22Rv1 (cell line): ENCODE data around the gene SLC13A5.
A peak's percentile ranks its signal among the peaks of the same experiment; 100 is the strongest.

ENCODE experiments used
- H3K27ac ChIP-seq: fragments of 450-650 bp; 2 replicates; pipeline ENCODE4 v1.5.1; 2017
- ZFX ChIP-seq: fragments of 450-650 bp; IDR thresholded peaks from 2 replicates; pipeline ENCODE4 v1.6.1; 2017; ENCODE audit warnings: antibody characterized with exemption, borderline replicate concordance
- TF ChIP-seq, protein P1 (sequence below): fragments of 450-650 bp; IDR thresholded peaks from 2 replicates; pipeline ENCODE4 v1.5.1; 2017; ENCODE audit warnings: mild to moderate bottlenecking

Gene SLC13A5

DNA sequence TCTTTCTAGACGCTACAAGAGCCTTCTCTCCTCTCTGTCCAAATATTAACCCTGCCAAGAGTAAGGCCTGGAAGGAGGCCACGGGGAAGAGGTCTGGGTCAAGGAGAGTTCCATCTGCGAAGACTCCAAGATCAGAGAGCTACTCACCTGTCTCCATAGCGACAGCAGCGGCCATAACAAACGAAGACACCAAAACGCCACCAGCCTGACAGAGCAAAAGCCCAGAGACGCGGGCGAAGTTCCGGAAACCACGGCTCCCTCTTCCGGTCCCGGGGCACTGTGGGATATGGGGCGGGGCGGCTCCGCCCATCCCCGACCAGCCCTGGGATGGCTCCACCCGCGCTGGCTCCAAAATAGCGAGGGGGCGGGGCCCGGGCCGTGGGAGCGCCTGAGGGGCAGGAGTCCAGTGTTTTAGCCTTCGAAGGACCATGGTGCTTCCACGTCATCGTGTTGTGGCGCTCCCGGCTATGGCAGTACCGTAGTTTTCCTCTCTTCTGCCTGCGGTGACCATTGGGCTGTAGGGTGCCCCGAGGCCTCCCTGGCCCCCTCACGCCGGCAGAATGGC lies 61.7 kb downstream of the SLC13A5 start, which contains the start of the genes C17orf100 and MED31:
TSS of gene C17orf100 (plus strand) at position 409 of the 565 bp plus-strand sequence. CDS start at position 561, 152 bp downstream.
TSS of gene MED31 (minus strand) at position 252 of the 565 bp plus-strand sequence. CDS start at position 175, 77 bp downstream.
- TF ChIP-seq ZFX: no peak
- TF ChIP-seq, protein P1, sequence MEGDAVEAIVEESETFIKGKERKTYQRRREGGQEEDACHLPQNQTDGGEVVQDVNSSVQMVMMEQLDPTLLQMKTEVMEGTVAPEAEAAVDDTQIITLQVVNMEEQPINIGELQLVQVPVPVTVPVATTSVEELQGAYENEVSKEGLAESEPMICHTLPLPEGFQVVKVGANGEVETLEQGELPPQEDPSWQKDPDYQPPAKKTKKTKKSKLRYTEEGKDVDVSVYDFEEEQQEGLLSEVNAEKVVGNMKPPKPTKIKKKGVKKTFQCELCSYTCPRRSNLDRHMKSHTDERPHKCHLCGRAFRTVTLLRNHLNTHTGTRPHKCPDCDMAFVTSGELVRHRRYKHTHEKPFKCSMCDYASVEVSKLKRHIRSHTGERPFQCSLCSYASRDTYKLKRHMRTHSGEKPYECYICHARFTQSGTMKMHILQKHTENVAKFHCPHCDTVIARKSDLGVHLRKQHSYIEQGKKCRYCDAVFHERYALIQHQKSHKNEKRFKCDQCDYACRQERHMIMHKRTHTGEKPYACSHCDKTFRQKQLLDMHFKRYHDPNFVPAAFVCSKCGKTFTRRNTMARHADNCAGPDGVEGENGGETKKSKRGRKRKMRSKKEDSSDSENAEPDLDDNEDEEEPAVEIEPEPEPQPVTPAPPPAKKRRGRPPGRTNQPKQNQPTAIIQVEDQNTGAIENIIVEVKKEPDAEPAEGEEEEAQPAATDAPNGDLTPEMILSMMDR: no peak
- peak within 1 kb of the TSS; percentile 90 for H3K27ac ChIP-seq

DNA sequence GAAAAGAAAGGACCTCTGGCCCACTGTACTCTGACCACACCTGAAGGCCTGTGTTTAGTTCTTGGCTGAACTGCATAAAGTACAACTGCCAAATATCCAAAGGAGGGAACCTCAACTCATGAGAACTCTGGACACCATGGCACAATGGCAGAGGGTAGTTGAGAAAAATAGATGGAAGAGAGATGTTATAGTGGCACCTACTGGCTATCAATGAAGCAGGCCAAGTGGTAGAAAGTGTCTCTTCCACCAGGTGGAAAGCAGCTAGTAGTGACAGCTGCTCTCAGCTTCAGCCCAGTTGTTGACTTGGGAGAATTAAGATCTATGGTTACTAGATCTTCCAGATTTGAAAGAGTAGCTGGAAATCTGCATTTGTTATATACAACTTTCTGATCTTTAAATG lies 65.0 kb downstream of the SLC13A5 start:
- H3K27ac ChIP-seq: 0 out of 2 replicates have a peak overlapping the region, but pooled peaks have one; percentile 8
- TF ChIP-seq, protein P1: no peak
- no peak for TF ChIP-seq ZFX

DNA sequence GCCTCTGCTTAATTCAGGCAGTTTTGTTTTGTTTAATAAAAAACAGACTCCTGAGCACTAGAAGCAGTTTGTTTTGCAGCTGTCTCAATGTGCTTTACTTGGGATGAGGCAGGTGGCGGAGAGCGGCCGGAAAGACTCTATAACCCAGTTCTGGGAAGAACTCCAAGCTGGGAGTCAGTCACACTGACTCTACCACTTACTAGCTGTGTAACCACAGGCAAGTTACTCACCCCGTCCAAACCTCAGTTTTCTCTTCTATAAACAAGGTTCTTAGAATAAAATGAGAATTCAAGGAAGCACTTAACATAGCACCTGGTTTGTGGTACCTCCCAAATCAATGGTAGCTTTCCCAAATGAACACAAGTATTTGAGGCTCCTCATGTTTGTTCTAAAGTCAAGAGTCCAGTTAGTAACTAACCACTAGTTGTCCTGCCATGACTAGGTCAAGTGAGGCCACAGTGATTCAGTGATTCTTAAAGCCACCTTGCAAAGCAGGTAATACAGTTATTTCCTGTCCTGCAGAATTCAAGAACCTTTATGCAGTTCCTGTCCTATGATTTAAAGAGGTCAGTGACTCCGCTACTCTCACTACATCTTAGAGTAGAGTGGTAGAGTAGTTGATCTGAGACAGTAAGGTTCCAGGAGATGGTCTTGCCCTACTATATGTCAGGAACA lies 69.6 kb downstream of the SLC13A5 start:
- 0 out of 2 replicates have a peak overlapping the region, but pooled peaks have one; percentile 93 for H3K27ac ChIP-seq
- TF ChIP-seq, protein P1: no peak
- TF ChIP-seq ZFX: no peak

DNA sequence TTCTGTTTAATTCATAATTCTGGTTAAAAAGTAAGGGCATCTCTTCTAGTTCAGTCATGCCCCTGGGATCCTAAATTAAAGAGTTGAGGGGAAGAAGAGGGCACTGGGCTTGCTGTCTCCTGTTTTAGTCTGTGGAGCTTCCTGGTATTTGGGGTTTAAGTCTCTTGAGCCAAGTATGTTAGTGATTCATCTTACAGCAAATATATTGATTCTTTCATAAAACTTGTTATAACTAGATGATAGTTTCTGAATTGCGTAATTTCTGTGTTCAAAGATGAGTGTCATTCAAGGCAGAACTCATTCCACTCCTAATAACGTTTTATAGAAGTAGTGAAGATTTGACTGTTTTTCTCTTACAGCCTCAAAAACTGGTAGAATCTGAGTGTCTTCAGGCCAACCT lies 70.6 kb downstream of the SLC13A5 start:
- TF ChIP-seq, protein P1: no peak
- TF ChIP-seq ZFX: no peak
- peak overlapping the region; percentile 93 for H3K27ac ChIP-seq

DNA sequence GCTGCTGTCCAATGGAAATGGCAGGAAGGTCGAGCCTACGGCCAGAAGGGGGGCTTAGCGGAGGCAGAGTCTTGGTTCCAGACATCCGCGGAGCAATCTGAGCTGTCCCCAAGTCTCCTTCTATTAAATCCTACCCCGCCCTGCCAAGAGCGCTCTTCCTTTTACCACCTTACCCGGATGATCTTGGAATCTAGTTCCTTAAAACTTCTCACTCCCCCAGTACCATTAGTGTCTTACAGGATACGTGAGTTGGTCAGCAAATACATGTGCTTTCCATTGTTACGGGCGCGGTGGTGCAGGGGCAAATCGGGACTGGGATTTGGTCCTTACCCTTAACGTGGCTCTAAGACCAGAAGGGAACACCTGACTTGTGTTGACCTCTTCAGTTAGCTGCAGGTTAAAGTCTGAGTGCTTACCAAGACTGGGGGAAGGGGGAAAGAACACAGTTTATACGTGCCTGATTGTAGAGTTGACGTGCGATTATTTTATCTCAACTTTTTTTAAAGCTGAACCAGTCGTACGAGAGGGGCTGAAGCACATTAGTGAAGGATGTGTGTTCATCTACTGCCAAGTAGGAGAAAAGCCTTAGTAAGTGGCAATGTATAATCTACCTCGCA lies 71.8 kb downstream of the SLC13A5 start:
- TF ChIP-seq ZFX: no peak
- TF ChIP-seq, protein P1: no peak
- H3K27ac ChIP-seq: peak overlapping the region; percentile 93

DNA sequence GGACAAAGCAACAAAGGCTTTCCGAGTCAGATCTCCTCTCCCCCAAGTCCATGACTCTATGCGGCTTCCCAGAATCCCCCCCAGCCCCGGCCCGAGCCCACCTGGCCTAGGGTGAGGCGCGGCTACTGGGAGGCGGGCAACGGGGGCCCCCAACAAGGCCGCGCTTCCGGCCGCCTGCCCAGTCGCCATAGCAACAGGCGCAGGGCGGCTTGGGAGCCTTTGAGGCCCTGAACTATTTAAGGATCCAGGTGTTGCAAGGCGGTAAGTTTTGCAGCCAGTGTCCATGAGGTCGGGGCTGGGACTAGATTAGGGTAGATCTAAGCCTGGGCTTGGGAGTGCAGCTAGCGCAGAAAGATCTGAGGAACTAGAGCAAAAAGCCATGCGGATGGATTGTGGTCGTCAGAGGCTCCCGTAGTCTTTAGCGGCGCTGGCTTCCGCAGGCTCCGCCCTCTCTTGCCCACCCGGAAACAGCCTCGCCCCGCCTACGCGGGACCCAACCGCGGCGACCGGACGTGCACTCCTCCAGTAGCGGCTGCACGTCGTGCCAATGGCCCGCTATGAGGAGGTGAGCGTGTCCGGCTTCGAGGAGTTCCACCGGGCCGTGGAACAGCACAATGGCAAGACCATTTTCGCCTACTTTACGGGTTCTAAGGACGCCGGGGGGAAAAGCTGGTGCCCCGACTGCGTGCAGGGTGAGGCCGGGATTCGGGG lies 72.5 kb downstream of the SLC13A5 start, which contains the start of the genes KIAA0753 and TXNDC17:
TSS of gene KIAA0753 (minus strand) at position 176 of the 711 bp plus-strand sequence. CDS start 5,608 bp downstream, outside the sequence.
TSS of gene TXNDC17 (plus strand) at position 525 of the 711 bp plus-strand sequence. CDS start at position 548, 23 bp downstream.
- TF ChIP-seq, protein P1: no peak
- TF ChIP-seq ZFX: no peak
- peak within 1 kb of the TSS; percentile 93 for H3K27ac ChIP-seq
